SKM-1 treated with dmso at 0.1 percent for 144 hours (cell line): ENCODE data around the gene CCDC174.

Experiments
- DNase-seq: peaks from one replicate; lab custom pipeline; 2025; ENCODE audit not compliant: unreplicated experiment; lab: John Stamatoyannopoulos, UW

The CCDC174 gene

DNA sequence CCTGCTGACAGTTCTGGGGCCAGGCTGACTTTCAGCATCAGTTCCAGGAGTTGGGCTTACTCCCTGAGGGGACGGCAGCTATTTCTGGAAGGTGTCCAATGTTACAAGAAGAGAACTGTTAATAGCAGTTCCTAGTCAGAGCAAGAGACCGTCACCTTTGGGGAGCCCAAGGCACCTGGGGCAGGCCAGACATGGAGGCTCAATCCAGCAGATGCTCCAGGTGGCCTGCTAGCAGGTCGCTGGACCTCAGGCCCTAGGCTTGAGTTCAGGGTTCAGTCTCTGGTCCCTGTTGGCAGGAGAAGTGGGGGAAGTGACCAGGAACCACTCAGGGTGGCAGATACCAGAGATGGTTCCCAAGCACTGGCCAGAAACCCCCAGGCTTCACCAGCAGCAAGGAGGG lies 49.3 kb downstream of the CCDC174 start:
- DNase-seq, result no peak

- no peak for DNase-seq
Measured at GRCh38 chr3:14701676-14702075, 50.1 kb downstream of the CCDC174 start.

DNA sequence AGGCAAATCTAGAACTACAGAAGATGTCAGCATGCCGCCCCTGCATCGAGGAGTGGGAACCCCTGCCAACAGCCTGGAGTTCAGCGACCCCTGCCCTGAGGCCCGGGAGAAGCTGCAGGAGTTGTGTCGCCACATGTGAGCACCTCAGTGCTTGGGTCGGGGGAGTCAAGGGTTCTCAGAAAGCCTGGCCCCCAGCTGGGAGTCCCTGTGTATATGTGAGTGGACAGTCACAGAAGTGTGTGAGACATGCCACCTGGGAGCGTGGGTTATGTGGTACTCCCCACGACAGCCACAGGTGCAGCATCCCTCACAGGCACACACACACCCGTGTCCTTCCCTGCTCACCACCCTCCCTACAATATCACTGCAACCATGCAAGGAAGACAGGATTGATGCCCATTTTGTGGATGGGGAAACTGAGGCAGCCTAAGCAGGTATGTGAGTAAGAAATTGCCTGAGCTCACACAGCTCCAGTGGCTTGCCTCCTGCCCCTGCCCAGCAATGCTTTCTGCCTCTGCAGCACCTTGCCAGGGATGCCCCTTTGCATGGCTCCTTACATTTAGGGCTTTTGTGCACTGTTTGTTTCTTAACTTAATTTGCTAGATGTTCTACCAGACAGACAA lies 51.7 kb downstream of the CCDC174 start:
- DNase-seq, result no peak

GRCh38 chr3:14703791-14704190 lies 52.2 kb downstream of the CCDC174 start:
- DNase-seq, result no peak

DNA sequence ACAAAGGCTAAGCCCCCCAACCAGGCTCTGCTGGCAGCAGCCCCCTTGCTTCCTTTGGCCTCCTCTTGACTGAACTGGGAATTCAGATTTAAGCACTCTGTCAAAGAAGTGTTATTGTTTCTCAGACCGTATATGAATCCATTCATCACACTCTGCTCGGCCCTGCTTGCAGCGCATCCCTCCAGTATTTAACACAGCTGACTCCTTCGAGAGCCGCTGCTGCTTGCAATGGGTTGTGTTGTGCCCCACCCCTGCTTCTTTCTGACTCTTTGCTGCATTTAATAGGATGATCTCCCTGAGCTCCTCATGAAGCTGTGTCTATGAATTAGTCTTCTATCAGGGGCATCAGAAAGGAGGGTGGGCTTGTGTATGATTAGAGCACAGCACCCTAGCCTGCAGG lies 54.5 kb downstream of the CCDC174 start:
- no peak for DNase-seq

GRCh38 chr3:14716591-14716990 lies 65.0 kb downstream of the CCDC174 start:
- DNase-seq, result no peak

- DNase-seq, result no peak
Measured at GRCh38 chr3:14717307-14717706, 65.7 kb downstream of the CCDC174 start.

DNA sequence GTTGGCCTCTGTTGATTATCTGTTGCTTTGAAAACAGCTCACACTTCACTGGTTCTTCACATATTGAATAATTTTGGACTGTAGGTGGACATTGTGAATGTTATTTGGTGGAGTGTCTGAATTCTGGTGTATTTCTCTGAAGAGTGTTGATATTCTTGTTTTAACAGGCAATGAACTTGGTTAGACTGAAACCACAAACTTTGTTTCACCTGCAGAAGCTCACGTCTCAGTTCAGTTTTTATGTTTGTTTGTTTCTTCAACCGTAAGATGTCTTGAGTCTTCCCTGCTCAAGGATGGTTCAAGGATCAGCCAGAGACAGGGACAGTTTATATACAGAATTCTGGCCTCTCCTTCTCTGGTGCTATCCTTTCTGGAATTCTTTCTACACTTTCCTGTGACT lies 67.0 kb downstream of the CCDC174 start:
- DNase-seq, result no peak

- no peak for DNase-seq
Measured at GRCh38 chr3:14719006-14719405, 67.4 kb downstream of the CCDC174 start.

GRCh38 chr3:14721126-14721864 lies 69.7 kb downstream of the CCDC174 start:
- DNase-seq, result no peak
